NB4 (cell line): ENCODE measurements around the gene CFAP65.

Source experiments
- CTCF ChIP-seq: IDR thresholded peaks from one replicate; pipeline ENCODE4 v1.5.1; 2012; ENCODE audit warnings: low read depth, low read length
- MYC ChIP-seq: IDR thresholded peaks from 2 replicates; pipeline ENCODE4 v1.6.1; 2011; ENCODE audit warnings: low read depth, low read length

DNA sequence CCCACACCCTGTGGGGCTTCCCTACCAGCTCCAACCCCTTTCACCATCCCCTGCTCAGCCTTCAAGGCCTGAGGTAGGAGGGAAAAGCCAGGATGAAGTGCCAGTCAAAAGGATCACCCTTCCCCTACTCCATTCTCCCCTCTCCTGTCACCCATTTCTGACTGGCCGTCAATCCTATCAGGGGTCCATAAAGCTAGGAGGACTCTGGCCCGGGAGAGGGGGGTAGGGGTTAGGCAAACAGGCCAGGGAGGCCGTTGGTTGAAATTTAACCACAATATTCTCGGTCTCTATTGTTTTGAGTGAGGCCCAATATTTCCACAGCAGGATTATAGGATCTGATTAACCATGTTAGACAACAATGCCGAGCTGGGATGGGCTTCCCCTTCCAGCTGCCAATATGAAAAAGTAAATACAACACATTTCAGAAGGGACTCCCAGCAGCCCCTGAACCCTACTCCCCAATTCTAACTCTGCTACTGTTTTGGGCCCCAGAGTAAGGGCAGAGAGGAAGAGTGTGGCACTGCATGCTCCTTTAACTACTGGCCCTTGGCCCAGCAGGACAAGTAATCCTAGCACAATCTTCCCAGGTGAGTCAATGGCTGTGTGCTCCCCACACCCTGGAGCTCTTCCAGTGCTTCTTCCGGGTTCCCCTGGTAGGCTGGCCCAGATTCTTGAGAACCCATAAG lies 30.0 kb upstream of the CFAP65 start:
- TF ChIP-seq CTCF: no peak
- TF ChIP-seq MYC: no peak
